NCI-H187 treated with DMSO at 0.1 percent for 48 hours (cell line): ENCODE results near the gene FLT3.
"Not testable (repeated sequence)": the region's sequence is repeated elsewhere in the genome, so short reads cannot be mapped to it uniquely, and the experiment has no call there.

Source experiments
- DNase-seq: peaks from one replicate; lab custom pipeline; 2025; lab: John Stamatoyannopoulos, UW

FLT3 gene

GRCh38 chr13:28099396-28100149 lies 803 bp downstream of the FLT3 start:
- no peak for DNase-seq

GRCh38 chr13:28097503-28097902 lies 2.9 kb downstream of the FLT3 start:
- no peak for DNase-seq

GRCh38 chr13:28094306-28094705 lies 6.1 kb downstream of the FLT3 start:
- no peak for DNase-seq

- DNase-seq = no peak
Measured at GRCh38 chr13:28093881-28094280, 6.5 kb downstream of the FLT3 start.

GRCh38 chr13:28092431-28092830 lies 7.9 kb downstream of the FLT3 start:
- DNase-seq = no peak

GRCh38 chr13:28089065-28089464 lies 11.3 kb downstream of the FLT3 start:
- DNase-seq = no peak

GRCh38 chr13:28077820-28078219 lies 22.6 kb downstream of the FLT3 start:
- DNase-seq = not testable (repeated sequence)

GRCh38 chr13:28077231-28077630 lies 23.1 kb downstream of the FLT3 start:
- DNase-seq = no peak

- DNase-seq = no peak
Measured at GRCh38 chr13:28071424-28071823, 29.0 kb downstream of the FLT3 start.

- no peak for DNase-seq
Measured at GRCh38 chr13:28067491-28067890, 32.9 kb downstream of the FLT3 start.

GRCh38 chr13:28058866-28059613 lies 41.3 kb downstream of the FLT3 start:
- DNase-seq = no peak

GRCh38 chr13:28056970-28057712 lies 43.2 kb downstream of the FLT3 start:
- no peak for DNase-seq

- DNase-seq = no peak
Measured at GRCh38 chr13:28056426-28056825, 44.0 kb downstream of the FLT3 start.

GRCh38 chr13:28055357-28055756 lies 45.0 kb downstream of the FLT3 start:
- DNase-seq = no peak

GRCh38 chr13:28052945-28053344 lies 47.4 kb downstream of the FLT3 start:
- no peak for DNase-seq

GRCh38 chr13:28049880-28050875 lies 50.2 kb downstream of the FLT3 start:
- DNase-seq = no peak

GRCh38 chr13:28049215-28049614 lies 51.2 kb downstream of the FLT3 start:
- no peak for DNase-seq

- DNase-seq = no peak
Measured at GRCh38 chr13:28048768-28049167, 51.6 kb downstream of the FLT3 start.

- DNase-seq = no peak
Measured at GRCh38 chr13:28047757-28048388, 52.5 kb downstream of the FLT3 start.

- no peak for DNase-seq
Measured at GRCh38 chr13:28046981-28047380, 53.4 kb downstream of the FLT3 start.

GRCh38 chr13:28045861-28046260 lies 54.5 kb downstream of the FLT3 start:
- DNase-seq = no peak
